ENCODE measurements around the gene NEO1.

GRCh38 chr15:73322665-73323373 lies 270.6 kb downstream of the NEO1 start:
- TF ChIP-seq CTCF (optimal IDR thresholded peaks at IDR 0.05 in 1 of 3, IDR thresholded peaks at IDR 0.05 in 1 of 3, conservative IDR thresholded peaks at IDR 0.05 in 1 of 3; ENCODE audit: extremely low read depth in 1 of 3, insufficient read depth in 2 of 3, low read length in 3 of 3) (no peak), EZH2 (IDR thresholded peaks at IDR 0.05; ENCODE audit: low read length) (no peak)

All from keratinocyte (primary cell).